ENCODE data around the gene ZBTB7C.

DNA sequence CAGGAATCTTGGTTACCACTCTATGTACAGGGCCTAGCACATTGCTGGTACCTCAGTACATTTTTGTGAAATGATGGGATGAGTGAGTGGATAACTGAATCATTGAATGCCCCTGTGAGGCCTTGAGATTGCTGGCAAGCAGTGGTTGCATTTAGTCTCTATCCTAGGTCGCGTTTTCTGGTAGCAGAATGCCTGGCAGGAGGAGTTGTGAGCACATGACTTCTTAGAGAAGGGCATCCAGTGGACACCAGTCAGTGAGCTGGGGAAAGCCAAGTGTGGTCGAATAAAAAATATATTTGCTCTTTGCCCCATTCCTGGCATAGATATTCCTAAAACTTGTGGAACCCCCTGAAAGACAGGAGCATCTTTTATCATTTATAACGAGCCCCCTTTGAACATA is 416.9 kb downstream of the ZBTB7C start:
- TF ChIP-seq TAF1 (IDR thresholded peaks at IDR 0.05; ENCODE audit: low read depth, low read length) (no peak), POLR2AphosphoS5 (IDR thresholded peaks at IDR 0.05; ENCODE audit: low read depth, low read length) (no peak)
- TF ChIP-seq, protein P1, sequence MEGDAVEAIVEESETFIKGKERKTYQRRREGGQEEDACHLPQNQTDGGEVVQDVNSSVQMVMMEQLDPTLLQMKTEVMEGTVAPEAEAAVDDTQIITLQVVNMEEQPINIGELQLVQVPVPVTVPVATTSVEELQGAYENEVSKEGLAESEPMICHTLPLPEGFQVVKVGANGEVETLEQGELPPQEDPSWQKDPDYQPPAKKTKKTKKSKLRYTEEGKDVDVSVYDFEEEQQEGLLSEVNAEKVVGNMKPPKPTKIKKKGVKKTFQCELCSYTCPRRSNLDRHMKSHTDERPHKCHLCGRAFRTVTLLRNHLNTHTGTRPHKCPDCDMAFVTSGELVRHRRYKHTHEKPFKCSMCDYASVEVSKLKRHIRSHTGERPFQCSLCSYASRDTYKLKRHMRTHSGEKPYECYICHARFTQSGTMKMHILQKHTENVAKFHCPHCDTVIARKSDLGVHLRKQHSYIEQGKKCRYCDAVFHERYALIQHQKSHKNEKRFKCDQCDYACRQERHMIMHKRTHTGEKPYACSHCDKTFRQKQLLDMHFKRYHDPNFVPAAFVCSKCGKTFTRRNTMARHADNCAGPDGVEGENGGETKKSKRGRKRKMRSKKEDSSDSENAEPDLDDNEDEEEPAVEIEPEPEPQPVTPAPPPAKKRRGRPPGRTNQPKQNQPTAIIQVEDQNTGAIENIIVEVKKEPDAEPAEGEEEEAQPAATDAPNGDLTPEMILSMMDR (IDR thresholded peaks at IDR 0.05; ENCODE audit: control extremely low read depth in 1 of 3, insufficient read depth in 1 of 3, low read depth in 1 of 3, low read length in 3 of 3), result no peak
